Umbilical cord (tissue), 2 donors: ENCODE results near the gene IGSF9. TPM values are rescaled to one million over a fixed set of nuclear protein-coding genes. Genes with fewer than 3 reads are reported as not detected.

Source experiments
- DNase-seq: peaks from one replicate; pipeline ENCODE4 v3.0.0-alpha.2; 2015; ENCODE audit warnings: low spot score
- total RNA-seq: library from RNA; depleted of rRNA; stranded (reverse); fragments of >200 nt; gene quantifications from one replicate; pipeline ENCODE4 v1.2.3, GENCODE V29; 2014; ENCODE audit warnings: low replicate concordance; ENCODE audit not compliant: insufficient read depth

The IGSF9 gene
- total RNA-seq, 1 donor from 2014 or later = 3.4 TPM

GRCh38 chr1:159933347-159933746 is 12.1 kb downstream of the IGSF9 start:
- no peak for DNase-seq

- no peak for DNase-seq
Measured at GRCh38 chr1:159932296-159933285, 12.8 kb downstream of the IGSF9 start.

GRCh38 chr1:159931795-159932173 is 13.6 kb downstream of the IGSF9 start:
- no peak for DNase-seq

GRCh38 chr1:159931101-159931794 is 14.2 kb downstream of the IGSF9 start:
- DNase-seq = no peak

GRCh38 chr1:159930634-159931033 is 14.8 kb downstream of the IGSF9 start:
- DNase-seq = no peak

GRCh38 chr1:159930216-159930615 is 15.2 kb downstream of the IGSF9 start:
- no peak for DNase-seq

GRCh38 chr1:159929155-159930051 is 16.0 kb downstream of the IGSF9 start:
- DNase-seq = no peak

GRCh38 chr1:159928491-159929050 is 16.8 kb downstream of the IGSF9 start:
- DNase-seq = no peak

GRCh38 chr1:159927849-159928431 is 17.5 kb downstream of the IGSF9 start:
- DNase-seq = no peak

- DNase-seq = no peak
Measured at GRCh38 chr1:159927211-159927848, 18.1 kb downstream of the IGSF9 start.

GRCh38 chr1:159925719-159926078 is 19.7 kb downstream of the IGSF9 start:
- no peak for DNase-seq

- peak; percentile 98 for DNase-seq
Measured at GRCh38 chr1:159924791-159925718, 20.4 kb downstream of the IGSF9 start, which contains the start of gene TAGLN2. TSS of gene TAGLN2 (minus strand) at chr1:159925507. CDS start at chr1:159920509, 4,998 bp downstream.

GRCh38 chr1:159924025-159924790 is 21.2 kb downstream of the IGSF9 start:
- DNase-seq = peak; percentile 83

- peak; percentile 86 for DNase-seq
Measured at GRCh38 chr1:159923203-159924024, 22.0 kb downstream of the IGSF9 start.

- no peak for DNase-seq
Measured at GRCh38 chr1:159922511-159923202, 22.8 kb downstream of the IGSF9 start.

- DNase-seq = no peak
Measured at GRCh38 chr1:159921700-159922504, 23.5 kb downstream of the IGSF9 start.
